GM12801 (cell line): ENCODE results near the gene MEGF8.

Experiments
- CTCF ChIP-seq: IDR thresholded peaks from one replicate; pipeline ENCODE4 v1.5.1; 2011; ENCODE audit warnings: control low read depth; ENCODE audit not compliant: insufficient read length; ENCODE audit errors: extremely low read depth

The MEGF8 gene

GRCh38 chr19:42376177-42376555 is 50.7 kb downstream of the MEGF8 start:
- no peak for TF ChIP-seq CTCF

- no peak for TF ChIP-seq CTCF
Measured at GRCh38 chr19:42378225-42379215, 53.1 kb downstream of the MEGF8 start.

GRCh38 chr19:42380155-42380554 is 54.7 kb downstream of the MEGF8 start:
- no peak for TF ChIP-seq CTCF

- no peak for TF ChIP-seq CTCF
Measured at GRCh38 chr19:42386974-42387707, 61.7 kb downstream of the MEGF8 start.

- TF ChIP-seq CTCF: no peak
Measured at GRCh38 chr19:42388851-42389489, 63.5 kb downstream of the MEGF8 start.

- TF ChIP-seq CTCF: no peak
Measured at GRCh38 chr19:42389899-42390298, 64.5 kb downstream of the MEGF8 start, which contains the start of gene CNFN. Gene CNFN (minus strand): TSS chr19:42390297. CDS start chr19:42389037, 1,260 bp downstream.

GRCh38 chr19:42392165-42392564 is 66.7 kb downstream of the MEGF8 start:
- TF ChIP-seq CTCF: no peak
